ENCODE results near the gene ADO.

ADO gene

DNA sequence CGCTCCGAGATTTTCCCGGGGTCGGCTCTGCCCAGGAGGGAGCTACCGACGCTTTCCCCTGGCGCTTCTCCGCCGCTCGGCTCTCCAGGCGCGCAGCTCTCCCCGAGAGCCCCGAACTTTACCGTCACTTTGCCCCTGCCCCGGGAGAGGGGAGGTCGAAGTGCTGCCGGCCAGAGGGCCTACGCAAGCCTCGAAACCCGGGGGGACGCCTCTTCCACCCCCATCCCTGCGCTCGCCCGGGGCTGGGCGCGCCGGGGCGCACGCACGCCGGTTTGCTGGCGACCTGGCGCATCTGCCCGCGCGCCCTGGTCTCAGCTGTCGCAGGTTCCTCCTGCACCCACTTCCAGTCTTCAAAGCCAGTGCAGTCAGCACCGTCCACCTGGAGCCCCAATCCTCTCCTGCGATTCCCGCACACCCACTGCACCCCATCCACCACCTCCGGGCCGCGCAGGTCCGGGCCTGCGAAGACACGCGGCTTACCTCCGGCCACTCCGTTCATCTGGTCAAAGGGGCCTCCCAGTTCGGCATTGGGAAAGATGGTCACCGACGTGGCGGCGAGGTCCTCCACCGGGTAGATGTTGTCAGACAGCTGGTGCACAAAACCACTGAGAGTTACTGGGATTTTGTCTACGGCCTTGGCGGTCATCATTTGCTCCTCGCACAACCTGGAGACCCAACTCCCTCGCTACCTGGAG lies 11.0 kb downstream of the ADO start:
- H3K4me3 ChIP-seq (ENCODE audit: low read length), result peak overlapping the region; percentile 61
- DNase-seq (ENCODE audit: low read depth, low spot score), result no peak

DNA sequence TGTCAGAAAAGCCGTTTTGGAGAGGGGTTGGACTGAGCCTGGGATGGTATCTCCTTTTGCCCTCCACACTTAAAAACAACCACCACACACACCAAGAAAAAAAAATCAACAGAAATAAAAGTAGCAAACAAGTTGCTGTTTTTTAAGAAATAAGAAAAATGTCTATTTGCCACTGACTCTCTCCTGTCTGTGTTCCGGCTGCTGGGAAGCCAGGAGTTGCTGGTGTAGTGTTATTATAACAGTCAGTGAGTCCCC lies 11.5 kb downstream of the ADO start:
- H3K4me3 ChIP-seq (ENCODE audit: low read length), result peak overlapping the region; percentile 61
- no peak for DNase-seq (ENCODE audit: low read depth, low spot score)

DNA sequence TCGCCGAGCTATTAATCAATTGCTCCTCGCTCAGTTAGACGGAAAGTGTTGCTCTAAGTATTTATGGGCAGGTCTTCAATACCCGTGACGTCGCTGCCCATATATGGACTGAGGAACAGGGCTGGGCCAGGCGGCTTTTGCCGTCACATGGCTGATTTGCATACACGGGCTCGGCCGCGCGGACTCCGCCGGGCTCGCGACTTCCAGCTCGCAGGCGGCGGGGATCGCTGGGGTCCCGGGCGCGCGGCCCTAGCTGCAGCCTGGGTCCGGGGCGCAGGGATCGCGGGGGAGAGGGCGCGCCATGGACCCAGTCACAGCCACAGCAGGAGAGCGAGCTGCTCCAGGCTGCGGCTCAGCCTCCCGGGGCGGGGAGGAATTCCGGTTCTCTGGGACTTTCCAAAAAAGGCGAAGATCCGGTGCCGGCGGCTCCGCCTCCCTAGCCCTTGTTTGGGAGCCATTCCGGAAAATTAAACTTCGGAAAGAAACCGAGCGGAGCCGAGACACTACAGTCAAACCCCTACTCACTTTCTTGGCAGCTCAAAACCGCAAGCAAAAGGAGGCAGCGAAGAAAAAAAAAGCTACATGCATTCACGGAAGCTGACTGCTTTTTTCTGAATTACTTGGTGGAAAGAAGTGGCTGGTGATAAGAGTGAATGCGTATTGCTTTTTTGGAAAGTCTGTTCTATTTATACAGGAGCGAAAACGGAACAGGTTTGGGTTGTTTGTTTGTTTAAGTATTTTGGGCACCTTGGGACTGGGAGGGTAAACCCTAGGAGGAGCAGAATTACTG lies 12.0 kb downstream of the ADO start, which contains the start of gene EGR2:
TSS of gene EGR2 (minus strand) at position 36 of the 790 bp plus-strand sequence. CDS start 337 bp downstream, outside the sequence.
- peak; percentile 97 for DNase-seq (ENCODE audit: low read depth, low spot score)
- H3K4me3 ChIP-seq (ENCODE audit: low read length), result peak within 1 kb of the TSS; percentile 61

DNA sequence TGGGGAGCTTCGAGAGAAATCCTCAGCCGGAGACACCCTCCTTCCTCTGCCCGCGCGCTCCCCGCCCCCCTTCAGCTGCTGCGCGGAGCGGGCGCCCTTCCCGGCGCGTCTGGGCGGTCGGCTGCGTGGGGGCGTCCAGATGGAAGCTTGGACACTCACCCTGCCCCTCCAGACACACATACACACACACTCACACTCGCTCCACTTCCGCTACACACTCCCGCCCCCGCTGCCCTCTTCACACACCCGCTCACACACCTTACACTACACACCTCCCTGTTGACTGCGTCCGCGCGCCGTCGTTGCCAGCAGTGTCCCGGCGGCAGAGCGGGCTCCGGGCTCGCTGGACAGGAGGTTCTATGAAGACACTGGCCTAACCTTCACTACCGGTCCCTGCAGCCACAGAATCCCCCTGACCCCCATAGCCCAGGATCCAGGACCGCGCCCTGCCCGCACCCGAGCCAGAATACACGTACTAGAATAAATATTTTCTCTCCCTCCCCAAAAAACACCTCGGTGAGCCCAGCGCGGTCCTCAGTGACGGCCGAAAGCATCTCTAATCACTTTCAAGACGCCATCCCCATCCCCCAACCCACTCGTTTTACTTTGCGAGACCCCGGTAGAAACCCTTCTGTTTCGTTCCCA lies 12.7 kb downstream of the ADO start:
- H3K4me3 ChIP-seq (ENCODE audit: low read length), result peak overlapping the region; percentile 61
- DNase-seq (ENCODE audit: low read depth, low spot score), result no peak

DNA sequence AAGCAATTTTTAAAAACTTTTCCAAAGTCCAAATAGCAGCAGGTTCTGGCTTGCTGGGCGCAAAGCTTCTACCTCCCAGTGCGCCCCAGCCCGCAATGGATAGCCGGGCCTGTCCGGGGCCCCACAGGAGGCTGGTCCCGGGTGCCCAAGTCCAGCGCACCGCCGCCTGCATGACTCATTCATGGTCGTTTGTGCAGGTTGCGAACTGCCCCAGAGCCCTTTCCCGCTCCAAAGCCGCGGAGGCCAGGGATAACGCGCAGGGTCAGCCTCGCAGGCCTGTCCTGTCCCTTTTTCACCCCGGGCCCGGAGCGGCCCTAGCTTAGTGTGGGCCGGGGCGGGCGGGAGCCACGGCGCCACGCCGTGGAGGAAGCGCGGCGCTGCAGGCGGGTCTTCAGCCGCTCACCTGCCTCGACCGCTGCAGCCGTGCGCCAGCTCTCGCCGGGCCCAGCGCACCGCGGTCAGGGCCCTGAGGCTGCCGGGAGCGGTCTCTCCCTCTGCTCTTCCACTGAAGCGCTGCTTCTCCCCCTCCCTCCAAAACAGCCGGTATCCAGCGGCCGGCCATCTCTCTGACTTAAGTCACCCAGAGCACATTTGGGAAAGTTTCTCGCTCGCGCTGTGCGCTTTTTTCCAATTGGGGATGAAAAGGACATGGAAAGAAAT lies 13.4 kb downstream of the ADO start:
- no peak for DNase-seq (ENCODE audit: low read depth, low spot score)
- peak overlapping the region; percentile 61 for H3K4me3 ChIP-seq (ENCODE audit: low read length)

DNA sequence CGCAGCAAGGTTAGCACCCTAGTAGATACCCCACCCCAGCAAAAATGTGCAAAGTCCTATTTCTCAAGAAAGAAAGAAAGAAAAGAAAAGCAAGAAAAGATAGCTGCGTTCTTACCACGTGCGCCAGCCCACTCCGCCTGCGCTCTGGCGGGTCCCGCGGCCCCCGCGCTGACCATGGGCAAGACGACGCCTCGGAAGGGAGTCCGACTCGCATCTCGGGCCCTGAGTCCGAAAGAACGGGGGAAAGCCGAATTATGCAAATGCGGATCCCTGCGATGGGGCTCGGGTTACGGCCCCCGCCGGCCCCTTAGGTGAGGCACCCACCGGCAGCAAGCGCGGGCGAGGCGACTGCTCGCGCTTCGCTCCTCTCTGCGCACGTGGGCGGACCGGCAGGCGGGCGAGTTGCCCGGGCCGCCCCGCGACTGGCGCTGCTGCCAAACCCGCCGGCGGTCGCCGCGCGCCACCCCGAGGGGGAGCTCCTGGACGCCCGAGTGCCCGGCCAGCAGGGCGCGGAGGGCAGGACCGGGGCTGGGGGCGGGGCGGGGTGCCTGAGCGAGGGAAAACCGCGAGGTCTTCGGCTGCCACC lies 14.0 kb downstream of the ADO start:
- DNase-seq (ENCODE audit: low read depth, low spot score), result no peak
- H3K4me3 ChIP-seq (ENCODE audit: low read length), result no peak overlapping the region

DNA sequence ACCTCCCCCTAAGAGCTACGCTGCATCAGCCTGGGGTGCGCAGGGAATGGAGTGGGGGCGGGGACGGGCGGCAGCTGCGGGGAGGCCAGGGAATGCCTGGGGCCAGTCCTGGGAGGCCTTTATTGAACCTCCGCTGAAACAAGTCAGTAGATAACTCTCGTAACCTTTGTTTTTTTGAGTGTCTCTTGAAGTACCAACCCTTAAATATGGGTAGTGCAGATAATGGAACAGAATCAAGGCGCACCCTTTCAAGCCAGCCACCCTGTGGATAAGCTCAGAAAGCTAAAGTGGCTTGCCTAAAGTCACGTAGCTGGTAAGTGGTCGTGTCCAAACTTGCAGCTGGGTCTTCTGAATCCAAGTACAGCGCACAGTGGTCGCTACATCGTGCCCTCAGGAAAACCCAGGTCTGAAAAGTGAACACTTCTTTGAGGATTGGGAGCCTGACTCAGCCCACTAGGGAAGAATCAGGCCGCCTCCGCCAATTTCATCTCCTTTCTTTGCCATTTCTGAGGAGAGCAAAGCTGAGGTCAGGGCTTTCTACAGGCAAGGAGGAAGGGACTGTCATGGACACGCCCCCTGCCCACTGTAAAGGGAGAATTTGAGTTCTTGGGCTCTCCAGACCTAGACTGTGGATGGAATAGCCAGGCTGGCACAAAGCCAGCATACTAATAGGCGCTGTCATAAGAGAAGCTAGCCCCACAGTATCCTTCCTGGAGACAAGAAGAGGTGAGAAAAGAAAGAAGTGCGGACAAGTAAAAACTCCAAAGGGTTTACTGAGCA lies 14.8 kb downstream of the ADO start:
- no peak for DNase-seq (ENCODE audit: low read depth, low spot score)
- H3K4me3 ChIP-seq (ENCODE audit: low read length), result no peak overlapping the region

DNA sequence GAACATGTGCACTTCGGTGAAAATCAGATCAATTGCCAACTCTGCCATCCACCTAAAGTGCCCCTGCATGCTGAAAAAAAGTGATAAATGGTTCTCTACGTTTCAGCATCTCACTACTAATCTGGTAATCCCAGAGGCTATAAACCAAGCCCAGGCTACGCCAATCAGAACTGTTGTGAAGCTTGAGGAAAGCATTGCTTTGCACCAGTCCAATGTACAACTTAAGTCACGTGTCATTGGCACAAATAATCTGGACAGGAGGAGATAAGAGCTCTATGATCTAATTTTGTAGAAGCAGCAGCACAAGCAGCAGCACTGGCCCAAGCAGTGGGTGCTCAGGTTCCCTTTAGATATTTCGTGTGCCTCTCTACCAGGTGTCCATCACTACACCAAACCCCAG lies 16.1 kb downstream of the ADO start:
- DNase-seq (ENCODE audit: low read depth, low spot score), result no peak

DNA sequence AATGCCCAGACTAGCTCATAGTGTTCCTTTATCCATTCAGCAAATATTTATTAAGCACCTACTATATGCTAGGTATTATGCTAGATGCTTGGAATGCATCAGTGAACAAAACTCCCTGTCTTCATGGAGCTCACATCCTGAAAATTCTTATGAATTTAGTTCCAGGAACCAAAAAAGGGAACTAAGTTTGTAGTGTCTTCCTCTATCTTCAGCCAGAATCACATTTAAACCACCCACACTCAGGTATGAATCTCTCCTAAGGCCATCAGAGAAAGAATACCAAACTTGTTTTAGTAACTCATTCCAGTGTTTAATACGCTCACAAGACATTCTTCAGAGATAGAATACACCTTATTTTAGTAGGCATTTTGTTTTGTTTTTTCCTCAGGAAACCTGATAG lies 21.8 kb downstream of the ADO start:
- DNase-seq (ENCODE audit: low read depth, low spot score), result no peak
- H3K4me3 ChIP-seq (ENCODE audit: low read length), result no peak overlapping the region

More for the DNA sequence above, 16.1 kb downstream of the ADO start:
- no peak overlapping the region for H3K4me3 ChIP-seq (ENCODE audit: low read length)

DNA sequence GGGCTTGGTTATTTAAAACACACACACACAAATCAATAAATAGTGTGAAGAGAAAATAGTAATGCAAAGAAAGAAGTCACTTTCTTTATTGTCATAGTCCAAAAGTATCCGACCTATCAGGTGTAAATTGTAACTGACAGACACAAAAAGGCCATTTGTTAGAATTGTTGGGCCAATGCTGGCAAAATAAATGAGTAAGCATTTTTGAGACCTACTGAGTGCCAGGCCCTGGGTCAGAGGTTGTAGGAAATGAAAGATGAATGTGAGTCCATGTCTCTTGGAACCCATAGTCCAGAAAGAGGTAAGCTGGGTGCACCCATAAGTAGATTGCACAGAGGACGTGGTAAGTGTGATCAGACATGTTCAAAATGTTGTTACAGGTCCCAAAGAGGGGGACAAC lies 25.1 kb downstream of the ADO start:
- no peak for DNase-seq (ENCODE audit: low read depth, low spot score)
- no peak overlapping the region for H3K4me3 ChIP-seq (ENCODE audit: low read length)

DNA sequence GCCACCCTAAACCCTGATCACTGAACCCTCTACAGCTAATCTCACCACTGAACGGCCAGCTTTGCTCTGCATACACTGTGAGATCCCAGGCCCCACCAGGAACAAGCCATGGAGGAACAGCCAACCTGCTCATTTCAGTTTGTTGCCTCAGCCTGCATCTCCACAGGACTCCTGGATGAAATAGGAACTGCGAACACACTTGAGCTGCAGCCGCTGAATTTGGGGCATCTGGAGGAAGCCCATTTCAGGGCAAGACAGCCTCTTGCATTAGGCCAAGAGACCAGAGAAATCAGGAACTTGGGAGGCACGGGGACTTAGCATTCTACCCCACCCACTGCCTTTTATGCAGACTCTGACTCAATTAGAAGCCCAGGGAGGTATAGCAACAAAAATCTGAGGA lies 26.2 kb downstream of the ADO start:
- DNase-seq (ENCODE audit: low read depth, low spot score), result no peak
- H3K4me3 ChIP-seq (ENCODE audit: low read length), result no peak overlapping the region

DNA sequence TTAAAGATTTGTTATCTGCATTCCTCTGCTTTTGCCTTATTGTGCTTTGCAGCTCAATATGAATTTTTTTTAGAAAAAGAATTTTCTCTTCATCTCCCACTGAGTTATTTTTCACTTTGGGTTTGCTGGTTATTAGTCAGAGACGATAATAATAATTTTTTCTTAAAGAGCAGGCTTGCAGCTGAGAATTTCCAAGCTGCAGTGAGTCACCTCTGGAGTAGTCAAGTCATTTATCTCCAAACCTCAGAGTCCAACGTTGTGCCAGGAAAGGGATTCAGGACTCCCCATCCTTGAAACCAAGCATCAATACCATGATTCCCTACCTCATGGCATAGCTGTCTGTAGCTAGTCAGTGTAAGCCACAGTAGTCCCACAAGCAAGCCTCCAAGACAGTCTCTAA lies 26.8 kb downstream of the ADO start:
- H3K4me3 ChIP-seq (ENCODE audit: low read length), result no peak overlapping the region
- DNase-seq (ENCODE audit: low read depth, low spot score), result no peak

DNA sequence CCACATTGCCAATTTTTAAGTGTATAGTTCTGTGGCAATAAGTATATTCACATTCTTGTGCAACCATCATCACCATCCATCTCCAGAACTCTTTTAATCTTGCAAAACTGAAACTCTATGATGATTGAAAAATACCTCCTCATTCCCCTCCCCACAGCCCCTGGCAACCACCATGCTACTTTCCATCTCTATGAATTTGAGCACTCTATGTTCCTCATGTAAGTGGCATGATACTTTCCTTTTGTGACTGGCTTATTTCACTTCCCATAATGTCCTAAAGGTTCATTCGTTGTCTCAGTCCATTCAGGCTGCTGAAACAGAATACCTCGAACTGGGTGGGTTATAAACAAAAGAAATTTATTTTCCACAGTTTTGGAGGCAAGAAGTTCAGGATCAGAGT lies 35.1 kb downstream of the ADO start:
- DNase-seq (ENCODE audit: low read depth, low spot score), result no peak
- no peak overlapping the region for H3K4me3 ChIP-seq (ENCODE audit: low read length)

DNA sequence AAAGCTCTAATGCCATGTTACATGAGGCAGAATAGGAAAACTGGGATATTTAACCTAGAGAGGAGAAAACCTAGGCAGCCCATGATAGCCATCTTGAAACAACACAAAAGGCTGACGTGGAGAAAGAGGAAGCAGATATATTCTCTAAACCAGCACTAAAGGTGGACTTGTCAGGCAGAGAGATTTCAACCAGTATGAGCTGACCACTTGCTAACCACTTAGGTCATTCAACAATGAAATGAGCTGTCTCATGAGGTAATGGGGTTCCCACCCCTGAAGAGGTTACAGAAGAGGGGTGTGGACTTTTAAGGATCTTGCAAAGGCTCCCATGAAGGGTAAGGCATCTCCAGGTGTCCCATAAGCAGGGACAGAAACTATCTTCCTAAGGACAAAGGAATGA lies 38.5 kb downstream of the ADO start:
- no peak overlapping the region for H3K4me3 ChIP-seq (ENCODE audit: low read length)
- DNase-seq (ENCODE audit: low read depth, low spot score), result no peak

DNA sequence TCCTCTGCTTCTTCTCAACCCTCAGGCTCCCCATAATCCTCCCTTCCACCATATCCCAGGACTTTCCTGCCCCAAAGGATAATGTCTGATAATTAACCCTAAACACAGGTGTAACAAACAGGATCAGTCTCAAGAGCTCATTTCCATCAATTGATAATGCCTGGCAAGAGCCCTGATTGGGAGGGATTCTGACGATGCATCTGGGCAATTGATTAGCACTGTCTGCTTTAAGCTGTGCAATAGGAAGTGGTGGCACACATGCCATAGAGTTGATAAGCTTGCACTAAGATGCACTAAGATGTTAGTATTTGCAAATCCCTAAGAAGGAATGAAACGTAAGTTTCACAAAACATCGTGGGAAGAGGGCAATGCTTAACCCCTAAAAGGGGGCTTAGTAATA lies 39.1 kb downstream of the ADO start:
- no peak overlapping the region for H3K4me3 ChIP-seq (ENCODE audit: low read length)
- peak; percentile 40 for DNase-seq (ENCODE audit: low read depth, low spot score)

DNA sequence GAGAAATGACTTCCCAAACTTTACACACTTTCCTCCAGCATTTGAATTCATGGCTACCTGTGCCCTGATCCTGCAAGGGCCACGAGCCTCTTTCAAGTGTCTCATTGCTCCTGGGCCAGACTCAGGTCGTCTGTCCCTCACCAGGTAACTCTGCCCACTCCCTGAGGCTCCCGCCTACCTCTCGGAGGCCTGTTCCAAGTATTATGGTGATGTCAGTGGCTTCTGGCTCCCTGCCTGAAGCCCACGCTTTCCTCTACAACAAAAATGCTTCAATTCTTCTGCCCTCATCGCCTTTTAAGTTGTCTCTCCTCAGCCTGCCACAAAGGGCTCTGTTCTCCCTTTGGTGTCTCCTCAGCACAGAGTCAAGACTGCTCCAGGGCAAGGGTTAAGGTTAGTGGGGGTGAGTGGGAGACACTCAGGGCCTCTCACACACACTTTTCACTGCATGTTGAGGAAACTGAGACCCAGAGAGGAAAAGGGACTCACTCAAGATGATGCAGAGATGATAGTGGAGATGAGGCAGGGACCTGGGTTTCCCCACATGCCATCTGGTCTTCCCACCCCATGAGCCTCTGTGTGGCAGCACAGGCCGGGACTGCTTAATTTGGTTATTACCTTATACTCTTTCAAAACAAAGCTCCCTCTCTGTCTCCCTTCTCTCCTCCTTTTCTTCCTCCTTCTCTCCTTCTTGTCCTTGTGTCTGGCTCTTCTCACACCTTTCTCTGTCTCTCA lies 39.9 kb downstream of the ADO start:
- no peak for DNase-seq (ENCODE audit: low read depth, low spot score)
- no peak overlapping the region for H3K4me3 ChIP-seq (ENCODE audit: low read length)

DNA sequence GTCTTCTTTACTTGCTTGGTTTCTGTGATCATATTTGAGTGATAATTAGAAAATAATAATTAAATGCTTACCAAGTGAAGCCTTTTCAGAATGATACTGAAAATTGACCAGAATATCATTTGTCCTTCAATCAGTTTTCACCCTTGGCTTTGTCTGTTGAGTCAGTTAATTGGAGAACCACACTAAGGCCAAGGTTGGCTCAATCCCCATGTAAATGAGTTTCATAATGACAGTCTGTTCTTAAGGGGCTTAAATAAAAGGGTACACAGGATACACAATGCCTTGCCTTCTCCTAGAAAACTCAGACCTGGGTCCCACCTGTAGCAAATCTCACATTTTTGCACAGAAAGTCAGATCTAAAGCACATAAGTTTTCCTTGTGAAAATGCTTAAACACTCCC lies 42.9 kb downstream of the ADO start:
- DNase-seq (ENCODE audit: low read depth, low spot score), result no peak
- H3K4me3 ChIP-seq (ENCODE audit: low read length), result no peak overlapping the region

DNA sequence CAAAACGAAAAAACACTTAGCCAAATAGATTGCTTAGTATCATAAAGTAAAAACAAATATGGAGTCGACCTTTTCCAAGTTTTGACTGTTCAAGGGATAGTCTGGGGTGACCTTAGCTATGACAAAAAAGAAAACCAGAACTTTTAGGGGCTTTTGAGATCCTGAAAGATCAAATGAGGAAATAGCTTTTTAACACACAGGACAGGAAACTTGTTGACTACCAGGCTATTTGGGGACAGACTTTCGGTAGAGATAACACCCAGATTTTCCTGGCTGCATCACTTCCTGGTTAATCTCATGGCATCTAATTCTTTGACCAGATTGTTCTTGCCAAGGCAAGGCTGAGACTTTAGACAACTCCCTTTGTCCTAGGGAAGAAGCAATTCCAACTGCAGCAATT lies 46.1 kb downstream of the ADO start:
- no peak for DNase-seq (ENCODE audit: low read depth, low spot score)
- no peak overlapping the region for H3K4me3 ChIP-seq (ENCODE audit: low read length)

Measured in Jurkat, Clone E6-1 (cell line).